GM04504 (cell line): ENCODE results near the gene FAM50B.
A peak's percentile ranks its signal among the peaks of the same experiment; 100 is the strongest.

Experiments
- DNase-seq: peaks from one replicate; pipeline ENCODE4 v3.0.0-alpha.2; 2012; ENCODE audit warnings: low read depth

The FAM50B gene

DNA sequence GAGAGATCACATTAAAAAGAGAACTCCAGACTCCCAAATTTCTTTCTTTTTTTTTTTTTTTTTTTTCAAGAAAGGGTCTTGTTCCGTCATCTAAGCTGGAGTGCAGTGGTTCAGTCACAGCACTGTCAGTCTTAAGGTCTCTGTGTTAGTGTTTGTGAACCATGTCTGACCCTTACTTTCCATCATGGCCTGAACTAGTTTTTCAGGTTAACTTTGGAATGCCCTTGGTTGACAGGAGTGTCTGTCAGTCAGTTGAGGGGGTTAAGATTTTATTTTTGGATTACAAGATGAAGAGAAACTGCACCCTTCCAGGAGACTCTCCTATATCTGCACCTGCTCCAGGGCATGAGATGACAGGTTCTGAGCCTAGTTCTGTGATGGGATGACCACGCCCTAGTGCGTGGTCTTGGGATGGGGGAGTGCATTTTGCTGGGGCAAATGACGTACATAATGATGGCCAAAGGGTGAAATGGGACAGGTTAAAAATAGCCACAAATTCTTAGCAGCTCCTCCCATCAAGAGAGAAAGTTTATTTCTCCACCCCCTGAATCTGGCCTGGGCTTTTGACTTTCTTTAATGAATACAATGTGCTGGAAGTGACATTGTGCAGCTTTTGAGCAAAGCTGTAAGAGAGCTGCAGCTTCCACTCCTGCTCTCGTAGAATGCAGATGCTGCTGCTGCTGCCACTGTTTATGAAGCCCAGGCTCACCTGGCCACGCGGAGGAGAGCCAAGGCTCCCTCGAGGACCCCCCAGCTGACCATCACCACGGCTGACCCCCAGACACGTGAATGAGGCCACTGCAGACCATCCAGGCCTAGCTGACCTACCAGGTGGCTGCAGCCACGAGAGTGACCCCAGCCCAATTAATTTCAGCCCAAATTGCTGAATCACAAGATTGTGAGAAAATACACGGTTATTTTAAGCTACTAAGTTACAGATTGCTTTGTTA is 29.7 kb upstream of the FAM50B start:
- DNase-seq, result no peak

DNA sequence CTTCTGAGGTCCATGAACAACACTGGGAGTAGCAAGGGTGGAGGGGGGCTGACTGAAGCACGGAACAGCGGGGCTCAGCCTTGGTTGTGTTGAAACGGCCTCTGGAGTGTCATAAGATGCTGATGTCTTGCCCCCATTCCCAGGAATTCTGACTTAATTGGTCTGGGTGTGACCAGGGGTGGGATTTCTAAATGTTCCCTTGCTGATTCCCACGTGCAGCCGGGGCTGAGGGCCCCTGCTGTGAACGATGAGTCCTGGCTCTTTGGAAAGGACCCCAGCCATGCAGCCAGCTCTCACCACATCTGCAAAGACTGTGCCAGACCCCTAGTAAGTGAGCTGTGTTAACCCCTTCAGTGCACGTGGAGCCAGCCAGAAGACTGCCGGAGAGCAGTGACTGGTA is 28.6 kb upstream of the FAM50B start:
- DNase-seq, result no peak

DNA sequence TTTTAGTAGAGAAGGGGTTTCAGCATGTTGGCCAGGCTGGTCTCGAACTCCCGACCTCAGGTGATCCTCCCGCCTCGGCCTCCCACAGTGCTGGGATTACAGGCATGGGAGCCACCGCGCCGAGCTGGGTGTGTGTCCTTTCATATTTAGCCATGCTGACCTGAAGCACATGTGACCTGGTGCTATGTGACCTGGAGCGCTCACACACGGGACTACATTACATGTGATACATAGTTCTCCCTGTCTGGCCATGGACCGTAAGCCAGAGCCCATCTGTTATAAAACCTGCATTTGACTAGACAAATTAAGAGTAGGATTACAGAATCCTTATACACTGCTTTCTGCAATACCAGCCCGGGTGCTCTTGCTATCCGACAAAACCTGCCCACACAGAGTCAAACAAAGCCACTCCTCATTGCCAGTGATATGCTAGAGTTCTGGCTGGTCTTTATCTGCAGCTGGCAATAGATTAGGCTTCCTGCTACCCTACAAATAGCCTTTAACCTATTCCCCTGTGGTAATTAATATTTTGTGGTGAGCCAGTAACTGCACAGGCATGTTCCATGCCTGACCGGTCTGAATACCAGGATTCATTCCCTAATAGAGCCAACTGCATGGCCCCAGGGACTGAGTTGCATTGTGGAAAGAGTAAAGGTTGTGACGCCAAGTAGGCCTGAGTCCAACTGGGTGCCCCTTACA is 26.3 kb upstream of the FAM50B start:
- no peak for DNase-seq

DNA sequence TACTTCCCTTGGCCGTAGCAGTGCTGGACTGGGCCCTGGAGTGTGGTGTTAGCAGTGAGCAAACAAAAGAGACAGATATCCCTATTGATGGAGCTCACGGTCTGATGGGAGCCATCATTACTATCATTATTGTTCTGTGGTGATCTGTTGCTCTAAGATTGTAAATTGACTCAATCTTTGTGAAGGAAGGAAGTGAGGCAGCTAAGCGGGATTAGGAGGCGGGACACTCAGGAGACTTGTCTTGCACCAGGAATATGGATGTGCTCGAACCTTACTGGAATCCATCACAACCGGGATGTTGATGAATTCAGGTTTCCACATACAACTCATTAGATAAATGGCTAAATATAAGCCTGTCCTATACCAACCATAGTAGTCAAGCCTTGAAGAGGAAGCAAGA is 25.5 kb upstream of the FAM50B start:
- no peak for DNase-seq

DNA sequence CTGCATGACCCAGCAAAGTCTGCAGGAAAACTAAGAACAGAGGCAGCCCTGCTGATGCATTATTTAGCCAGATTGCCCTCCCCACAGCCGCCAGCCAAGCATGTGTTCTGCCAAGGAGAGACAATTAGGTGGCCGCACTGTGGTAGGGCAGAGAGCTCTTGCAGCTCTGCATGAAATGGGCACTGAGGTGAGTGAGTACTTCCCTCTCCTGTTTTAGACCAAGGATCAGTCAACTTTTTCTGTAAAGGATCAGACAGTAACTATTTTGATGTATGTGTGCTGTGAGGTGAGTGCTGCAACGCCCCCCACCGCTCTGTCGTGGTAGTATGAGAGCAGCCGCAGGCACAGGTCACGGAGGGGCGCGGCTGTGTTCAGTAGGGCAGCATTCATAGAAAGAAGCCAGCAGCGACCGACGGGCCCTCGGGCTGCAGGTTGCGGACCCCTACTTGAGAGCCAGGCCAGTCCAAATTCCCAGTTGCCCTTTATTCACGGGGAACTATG is 23.8 kb upstream of the FAM50B start:
- DNase-seq, result no peak

DNA sequence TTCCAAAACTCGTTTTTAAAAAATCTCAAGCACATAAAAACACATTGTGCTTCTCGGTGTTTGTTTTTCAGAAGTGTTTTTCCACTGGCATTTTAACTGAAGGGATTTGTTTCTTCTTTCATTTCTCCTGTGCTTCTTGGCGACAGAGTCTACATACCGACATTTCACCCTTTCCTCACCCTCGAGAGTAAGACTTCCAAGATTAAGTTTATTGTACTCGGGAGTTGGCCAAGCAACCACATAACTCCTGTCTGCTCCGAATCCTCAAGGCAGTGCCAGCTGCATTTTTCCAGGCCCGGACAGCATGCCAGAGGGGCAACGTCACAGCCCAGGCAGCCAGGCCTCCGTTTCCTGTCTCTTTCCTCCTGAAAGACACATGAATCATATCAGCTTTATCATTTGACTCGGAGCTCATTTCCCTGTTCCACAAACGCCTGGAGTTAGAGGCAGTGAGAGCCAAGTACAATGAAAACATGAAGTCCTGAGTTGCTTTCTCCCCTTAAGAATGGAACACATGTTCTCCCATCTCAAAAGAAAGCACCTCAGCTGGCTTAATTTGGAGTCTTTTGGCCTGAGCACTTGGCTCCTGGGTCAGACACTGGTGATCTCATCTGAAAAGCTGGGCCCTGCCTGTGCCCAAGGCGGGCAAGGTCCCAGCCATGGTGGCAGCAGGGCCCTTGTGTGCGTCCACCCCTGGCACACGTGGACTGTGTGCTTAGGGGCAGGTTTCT is 23.2 kb upstream of the FAM50B start:
- peak; percentile 97 for DNase-seq

DNA sequence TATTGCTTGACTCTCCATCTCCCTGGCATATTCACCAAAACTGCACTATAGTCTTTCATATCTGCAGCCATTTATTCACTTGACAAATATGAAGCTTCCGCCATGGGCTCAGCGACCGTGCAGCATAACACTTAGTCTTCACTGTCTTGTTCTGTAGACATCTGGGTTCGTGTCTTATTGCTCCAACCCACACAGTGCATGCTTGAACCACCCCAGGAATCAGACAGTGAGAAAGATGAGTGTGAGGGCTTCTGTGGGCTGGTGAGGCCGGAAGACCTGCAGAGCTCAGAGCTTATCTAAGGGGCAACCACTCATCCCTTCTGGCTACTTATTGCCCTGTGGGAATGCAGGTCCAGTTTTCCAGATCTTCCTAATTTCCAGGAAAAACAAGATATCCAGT is 19.9 kb upstream of the FAM50B start:
- DNase-seq, result no peak

DNA sequence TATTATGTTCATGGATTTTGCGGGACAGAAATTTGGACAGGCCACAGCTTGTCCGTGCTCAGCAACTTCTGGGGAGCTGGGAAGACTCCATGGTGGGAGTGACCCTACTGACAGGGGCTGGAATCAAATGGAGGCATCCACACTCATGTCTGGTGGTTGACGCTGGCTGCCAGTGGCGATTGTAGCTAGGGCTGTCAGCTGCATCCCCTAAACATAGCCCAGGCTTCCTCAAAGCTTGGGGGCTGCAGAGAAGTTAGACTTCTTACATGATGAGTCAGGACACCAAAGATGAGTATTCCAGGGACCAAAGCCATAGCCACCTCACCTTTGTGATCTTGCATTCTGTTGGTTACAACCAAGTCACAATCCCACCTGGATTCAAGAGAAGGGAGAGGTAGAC is 18.4 kb upstream of the FAM50B start:
- DNase-seq, result no peak

DNA sequence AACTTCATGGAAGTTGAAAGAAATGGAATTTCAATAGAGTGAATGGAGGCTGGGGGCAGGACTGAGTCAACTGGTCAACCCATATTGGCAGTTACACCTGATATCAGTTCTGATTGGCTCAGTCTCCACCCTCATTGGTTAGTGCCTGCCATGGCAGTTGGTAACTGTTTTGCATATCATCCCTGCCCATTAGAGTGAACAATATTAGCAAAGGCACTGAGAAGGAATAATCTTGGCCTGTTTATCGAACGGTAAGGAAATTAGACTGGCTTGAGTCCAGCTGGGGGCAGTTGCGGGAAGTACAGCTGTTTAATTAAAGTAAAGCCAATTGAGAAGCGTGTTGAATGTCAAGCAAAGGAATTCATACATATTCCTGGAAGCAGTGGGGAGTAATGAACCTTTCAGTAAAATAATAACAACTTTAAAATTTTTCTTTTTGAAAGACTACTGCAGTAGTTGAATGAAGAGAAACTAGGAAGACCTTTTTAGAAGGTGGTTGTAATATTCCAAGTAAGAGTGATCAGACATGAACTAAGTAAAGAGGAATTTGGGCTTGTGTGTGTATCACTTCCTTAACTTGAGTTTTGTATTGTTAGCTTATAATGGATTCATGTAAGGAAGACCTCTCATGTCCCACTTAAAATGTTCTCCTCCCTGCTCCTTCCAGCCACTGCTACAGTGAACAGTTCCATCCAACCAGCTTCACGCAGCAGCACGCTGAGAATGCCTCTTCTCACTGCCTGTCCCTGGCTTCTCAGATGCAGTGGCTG is 17.2 kb upstream of the FAM50B start:
- no peak for DNase-seq

DNA sequence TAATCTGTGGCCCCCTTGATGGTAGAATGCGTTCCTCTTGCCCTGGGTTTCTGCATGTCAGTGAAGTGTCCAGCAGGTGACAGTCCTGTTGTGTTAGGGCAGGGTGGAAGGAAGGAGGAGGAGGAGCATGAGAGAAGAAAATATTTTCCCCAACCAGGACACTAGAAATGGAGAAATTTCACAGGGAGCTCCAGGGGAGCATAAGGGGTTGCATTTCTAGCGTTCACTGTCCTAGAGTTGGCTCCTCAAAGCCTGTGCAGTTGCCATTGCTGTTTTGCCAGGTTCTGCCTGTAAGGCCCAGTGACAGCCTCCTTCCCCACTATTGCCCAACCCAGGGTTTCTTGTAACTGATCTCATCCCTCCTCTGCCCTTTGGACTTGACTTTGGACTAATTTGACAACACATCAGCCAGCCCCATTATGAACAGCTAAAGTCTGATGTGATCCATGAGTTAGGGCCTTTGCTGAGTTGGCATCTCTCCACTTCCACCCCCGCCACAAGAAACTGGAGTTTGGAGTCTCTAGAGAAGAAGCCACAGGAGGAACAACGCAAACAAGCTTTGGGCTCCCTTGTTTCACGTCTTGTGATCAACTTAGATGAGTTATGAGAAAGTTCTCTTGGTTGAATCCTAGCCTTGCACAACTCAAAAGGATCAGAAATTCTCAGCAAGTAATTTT is 14.0 kb upstream of the FAM50B start:
- DNase-seq, result no peak

DNA sequence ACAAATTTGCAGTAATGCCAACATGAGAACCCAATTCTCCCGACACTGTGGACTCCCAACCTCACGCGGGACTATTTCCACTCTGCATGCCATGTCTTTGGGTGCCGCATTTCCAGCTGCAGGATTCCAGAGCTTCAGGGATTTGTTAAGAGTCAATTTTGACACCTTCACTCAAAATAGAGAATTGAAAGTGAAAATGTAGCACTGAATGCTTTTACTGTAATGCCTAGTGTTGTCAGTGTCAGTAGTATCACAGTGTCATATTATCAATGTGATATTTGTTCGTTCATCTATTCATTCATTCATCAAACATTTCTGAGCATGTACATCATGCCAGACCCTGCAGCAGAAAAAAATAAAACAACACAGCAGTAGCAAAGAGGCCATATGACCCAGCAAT is 13.4 kb upstream of the FAM50B start:
- DNase-seq, result no peak

DNA sequence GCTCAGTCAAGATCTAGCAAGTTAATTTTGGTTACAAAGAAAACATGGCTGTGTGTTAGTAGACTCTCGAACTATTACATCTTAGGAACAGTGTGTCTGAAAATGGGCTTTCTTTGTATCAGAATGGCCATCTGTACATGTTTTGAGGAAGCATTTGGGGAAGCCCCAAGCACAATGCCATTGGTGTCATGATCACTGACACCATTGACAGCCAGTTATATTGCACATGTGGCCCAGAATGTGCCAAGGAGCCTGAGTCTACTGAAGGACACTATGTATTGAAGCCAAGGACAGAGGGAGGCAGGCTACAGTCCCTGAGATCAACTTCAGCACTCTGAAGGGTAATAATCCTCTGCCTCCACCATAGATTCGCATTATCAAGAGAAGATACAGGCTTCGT is 12.6 kb upstream of the FAM50B start:
- DNase-seq, result no peak

DNA sequence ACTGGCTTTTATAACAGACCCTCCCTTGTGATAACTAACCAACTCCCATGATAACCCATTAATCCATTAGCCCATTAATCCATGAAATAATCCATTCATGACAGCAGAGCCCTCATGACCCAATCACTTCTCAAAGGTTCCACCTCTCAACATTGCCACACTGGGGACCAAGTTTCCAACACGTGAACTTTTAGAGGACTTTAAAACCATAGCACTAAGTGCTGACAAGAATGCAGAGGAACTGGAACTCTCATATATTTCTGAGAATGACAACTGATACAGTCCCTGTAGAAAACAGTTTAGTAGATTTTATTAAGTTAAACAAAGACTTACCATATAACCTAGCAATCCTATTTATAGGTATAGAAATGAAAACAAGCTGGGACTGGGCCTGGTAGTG is 11.4 kb upstream of the FAM50B start:
- DNase-seq, result no peak

DNA sequence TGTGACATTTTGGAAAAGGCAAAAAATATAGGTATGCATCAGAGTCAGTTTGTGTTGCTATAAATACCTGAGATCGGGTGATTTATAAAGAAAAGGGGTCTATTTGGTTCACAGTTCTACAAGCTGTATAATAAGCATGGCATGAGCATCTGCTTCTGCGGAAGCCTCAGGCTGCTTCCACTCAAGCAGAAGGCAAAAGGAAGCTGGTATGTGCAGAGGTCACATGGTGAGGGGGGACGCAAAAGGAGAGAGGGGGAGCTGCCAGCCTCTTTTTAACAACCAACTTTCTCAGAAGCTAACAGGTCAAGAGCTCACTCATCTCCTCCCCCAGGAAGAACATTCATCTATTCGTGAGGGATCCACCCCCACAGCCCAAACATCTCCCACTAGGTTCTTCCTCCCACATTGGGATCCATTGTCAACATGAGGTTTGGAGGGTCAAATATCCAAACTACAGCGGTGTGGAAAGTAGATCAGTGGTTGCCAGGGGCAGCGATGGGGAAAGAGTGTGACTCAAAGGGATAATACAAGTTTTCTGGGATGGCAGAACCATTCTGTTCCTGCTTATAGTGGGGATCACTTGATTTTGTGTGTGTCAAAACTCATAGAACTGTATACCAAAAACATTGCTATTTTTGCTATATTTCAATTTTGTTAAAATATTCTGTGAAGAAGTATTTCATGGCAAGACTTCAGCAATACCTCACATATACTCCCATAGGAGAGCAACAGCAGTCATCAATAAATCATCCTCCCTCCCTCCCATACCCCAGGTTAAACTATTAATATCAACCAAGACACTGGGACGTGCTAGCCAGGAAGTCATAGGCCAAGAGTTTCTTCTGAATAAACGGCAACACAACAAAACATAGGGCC is 9.9 kb upstream of the FAM50B start:
- no peak for DNase-seq

DNA sequence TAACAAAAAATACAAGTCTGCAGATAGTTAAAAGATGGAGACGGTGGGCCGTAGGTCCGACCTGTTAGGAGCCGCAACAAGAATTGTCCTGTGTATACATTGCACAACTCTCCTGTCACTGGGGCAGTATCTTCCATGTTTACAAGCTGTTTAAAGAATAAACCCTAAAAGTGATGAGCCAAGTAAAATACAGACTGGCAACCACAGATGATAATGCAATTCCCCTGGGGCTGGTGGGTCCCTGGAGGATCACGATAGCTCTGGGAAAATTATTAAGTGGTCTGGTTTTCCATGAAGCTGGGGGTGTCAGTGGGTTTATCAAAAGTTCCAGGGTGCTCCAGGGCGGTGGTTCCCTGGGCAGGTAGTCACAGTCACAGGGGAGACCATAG is 8.1 kb upstream of the FAM50B start:
- no peak for DNase-seq

DNA sequence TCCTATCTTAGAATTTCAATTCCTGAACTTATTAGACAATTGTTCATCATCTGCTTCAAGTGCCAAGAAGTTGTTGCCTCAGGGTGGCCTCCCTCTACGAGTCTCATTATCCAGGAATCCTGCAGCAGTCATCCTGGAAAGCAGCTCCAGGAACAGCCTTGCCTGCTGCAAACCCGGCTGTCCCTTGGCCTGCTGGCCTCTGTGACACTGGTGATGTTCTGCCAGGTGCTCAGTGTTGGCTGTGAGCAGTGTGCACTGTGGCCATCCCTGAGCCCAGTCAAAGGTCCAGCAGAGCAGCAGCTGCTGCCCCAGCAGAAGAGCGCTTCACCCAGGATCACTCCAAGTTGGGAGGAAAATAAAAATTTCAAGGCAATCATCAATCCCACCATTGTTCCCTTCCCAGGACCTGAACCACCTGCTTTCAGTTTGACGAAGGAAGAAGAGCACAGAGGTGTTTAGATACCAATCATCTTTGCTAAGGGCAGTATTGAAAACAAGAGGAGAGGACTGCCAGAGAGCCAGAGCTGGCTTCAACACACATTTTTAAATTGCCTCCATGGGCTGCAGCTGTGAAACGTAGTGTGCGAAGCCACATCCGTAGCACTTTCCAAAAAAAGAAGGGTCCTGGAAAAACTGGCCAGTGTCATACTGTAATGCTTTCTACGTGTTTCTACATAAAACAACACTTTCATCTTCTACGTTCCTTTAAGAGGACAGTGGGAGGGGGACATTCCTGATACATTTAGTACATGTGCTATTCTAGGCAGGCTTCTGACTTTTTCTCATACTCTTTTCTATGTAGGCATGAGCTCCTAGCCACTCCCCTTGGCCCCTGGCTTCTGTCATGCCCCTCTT is 7.2 kb upstream of the FAM50B start:
- DNase-seq, result peak; percentile 68

DNA sequence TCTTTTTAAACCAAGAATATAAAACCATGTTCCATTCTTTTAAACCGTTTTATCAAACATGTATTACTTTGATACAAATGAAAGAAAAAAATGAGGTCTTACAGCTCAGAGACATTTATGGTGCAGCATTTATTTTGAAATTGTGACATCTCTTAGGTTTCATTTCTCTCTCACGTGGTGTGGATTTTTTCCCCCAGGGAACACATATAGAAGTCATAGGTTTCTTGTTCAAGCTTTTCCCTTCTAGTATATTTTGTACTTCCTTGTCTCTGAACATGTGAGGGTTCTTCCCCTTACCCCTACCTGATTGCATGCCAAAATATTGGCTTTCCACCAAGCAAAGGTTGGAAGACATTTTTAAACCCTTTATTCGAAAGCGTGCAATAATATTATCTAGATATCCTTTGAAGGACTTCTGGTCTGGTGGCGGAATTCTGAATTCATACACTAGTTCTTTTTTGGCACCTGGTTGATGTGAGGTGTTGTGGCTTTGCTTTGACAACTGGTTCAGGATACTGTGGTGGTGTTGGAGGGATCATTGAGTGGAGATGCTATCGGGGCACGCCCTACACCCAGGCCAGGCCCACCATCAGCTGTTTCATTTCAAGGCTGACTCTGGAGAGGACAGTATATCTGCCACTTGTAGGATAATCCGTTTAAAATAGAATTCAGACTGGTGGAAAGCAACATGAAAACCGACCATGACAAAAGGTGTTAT is 5.6 kb upstream of the FAM50B start:
- DNase-seq, result no peak

DNA sequence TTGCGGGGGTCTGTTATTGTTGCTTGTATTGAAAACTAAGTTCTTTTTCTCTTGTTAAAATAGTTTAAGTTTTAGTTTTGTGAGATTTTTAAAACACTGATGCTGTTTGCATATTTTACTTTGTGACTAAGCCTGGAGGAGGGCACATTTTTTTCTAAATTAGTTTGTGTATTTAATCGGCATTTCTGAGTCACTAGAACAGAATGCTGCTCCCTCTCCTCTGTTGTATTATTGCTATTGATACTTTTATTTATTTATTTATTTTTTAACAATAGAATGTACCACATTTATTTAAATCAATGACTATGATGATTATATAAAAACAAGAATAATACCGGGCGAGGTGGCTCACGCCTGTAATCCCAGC is 5.1 kb upstream of the FAM50B start:
- DNase-seq, result no peak

DNA sequence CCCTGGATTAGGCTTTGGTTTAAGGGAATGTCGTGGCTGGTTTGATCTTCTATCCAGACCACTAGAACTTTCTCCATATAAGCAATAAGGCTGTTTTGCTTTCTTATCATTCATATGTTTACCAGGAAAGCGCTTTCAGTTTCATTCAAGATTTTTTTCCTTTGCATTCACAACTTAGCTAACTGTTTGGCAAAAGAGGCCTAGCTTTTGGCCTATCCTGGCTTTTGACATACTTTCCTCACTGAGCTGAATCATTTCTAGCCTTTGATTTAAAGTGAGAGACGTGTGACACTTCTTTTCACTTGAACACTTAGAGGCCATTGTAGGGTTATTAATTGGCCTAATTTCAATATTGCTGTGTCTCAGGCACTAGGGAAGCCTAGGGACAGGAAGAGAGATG is 1.7 kb upstream of the FAM50B start:
- DNase-seq, result no peak
